Measurements from ENCODE around the gene MATK. TPM values are rescaled to one million over a fixed set of nuclear protein-coding genes. Genes with fewer than 3 reads are reported as not detected.

MATK gene
- total RNA-seq, 2 donors from 2014 or later: 5.7 to 5.8 TPM

GRCh38 chr19:3753631-3754410 lies 32.4 kb downstream of the MATK start:
- Histone ChIP-seq H3K4me1 (ENCODE audit: control insufficient read depth, insufficient read depth, low read length) (no peaks in the 10 kb centered on the region), H3K9ac (ENCODE audit: extremely low read depth, low read length, poor library complexity, severe bottlenecking) (no peak overlapping the region), H3K36me3 (ENCODE audit: control insufficient read depth, insufficient read depth, low read length) (no peaks in the 10 kb centered on the region), H3K9me3 (ENCODE audit: control insufficient read depth, low read length) (no peaks in the 10 kb centered on the region), H3K27me3 (ENCODE audit: control insufficient read depth, insufficient read depth, low read length, poor library complexity, severe bottlenecking) (no peaks in the 10 kb centered on the region), H3K4me3 (ENCODE audit: low read length) (no peak overlapping the region), H3K27ac (ENCODE audit: low read depth, low read length) (no peak overlapping the region)
- Mint-ChIP-seq H3K9me3 (no peaks in the 10 kb centered on the region), H3K4me3 (no peak overlapping the region), H3K4me1 (no peaks in the 10 kb centered on the region), H3K27me3 (ENCODE audit: insufficient read depth) (no peaks in the 10 kb centered on the region), H3K27ac (no peak overlapping the region), H3K36me3 (ENCODE audit: low read depth) (peaks cover 40% of the 10 kb centered on the region)
- no peak for DNase-seq
- TF ChIP-seq CTCF (conservative IDR thresholded peaks at IDR 0.05): no peak
- 96 to 97% methylated on average over 15 to 51 of the region's 51 CpGs for WGBS, 2 experiments (ENCODE audit: insufficient coverage in 1 of 2, insufficient read length in 1 of 2)

GRCh38 chr19:3752492-3752891 lies 33.7 kb downstream of the MATK start:
- H3K27me3 ChIP-seq (ENCODE audit: control insufficient read depth, insufficient read depth, low read length, poor library complexity, severe bottlenecking): no peaks in the 10 kb centered on the region
- no peak overlapping the region for H3K4me3 ChIP-seq (ENCODE audit: low read length)
- no peak for TF ChIP-seq CTCF (conservative IDR thresholded peaks at IDR 0.05)
- no peaks in the 10 kb centered on the region for H3K4me1 ChIP-seq (ENCODE audit: control insufficient read depth, insufficient read depth, low read length)
- H3K27ac Mint-ChIP-seq: no peak overlapping the region
- no peaks in the 10 kb centered on the region for H3K9me3 Mint-ChIP-seq
- 96 to 97% methylated on average over 15 to 25 of the region's 25 CpGs for WGBS, 2 experiments (ENCODE audit: insufficient coverage in 1 of 2, insufficient read length in 1 of 2)
- peaks cover 35% of the 10 kb centered on the region for H3K36me3 Mint-ChIP-seq (ENCODE audit: low read depth)
- H3K4me1 Mint-ChIP-seq: no peaks in the 10 kb centered on the region
- no peak overlapping the region for H3K4me3 Mint-ChIP-seq
- no peaks in the 10 kb centered on the region for H3K27me3 Mint-ChIP-seq (ENCODE audit: insufficient read depth)
- H3K9ac ChIP-seq (ENCODE audit: extremely low read depth, low read length, poor library complexity, severe bottlenecking): no peak overlapping the region
- H3K9me3 ChIP-seq (ENCODE audit: control insufficient read depth, low read length): no peaks in the 10 kb centered on the region
- H3K36me3 ChIP-seq (ENCODE audit: control insufficient read depth, insufficient read depth, low read length): no peaks in the 10 kb centered on the region
- no peak overlapping the region for H3K27ac ChIP-seq (ENCODE audit: low read depth, low read length)
- DNase-seq: no peak

GRCh38 chr19:3751236-3751635 lies 34.9 kb downstream of the MATK start:
- H3K4me3 Mint-ChIP-seq: no peak overlapping the region

More at GRCh38 chr19:3751236-3751635, 34.9 kb downstream of the MATK start:
- no peak for DNase-seq
- Mint-ChIP-seq H3K4me1 (no peaks in the 10 kb centered on the region), H3K27ac (no peak overlapping the region), H3K36me3 (ENCODE audit: low read depth) (peaks cover 32% of the 10 kb centered on the region), H3K9me3 (no peaks in the 10 kb centered on the region), H3K27me3 (ENCODE audit: insufficient read depth) (no peaks in the 10 kb centered on the region)
- no peak for TF ChIP-seq CTCF (conservative IDR thresholded peaks at IDR 0.05)
- H3K27me3 ChIP-seq (ENCODE audit: control insufficient read depth, insufficient read depth, low read length, poor library complexity, severe bottlenecking): no peaks in the 10 kb centered on the region
- no peak overlapping the region for H3K27ac ChIP-seq (ENCODE audit: low read depth, low read length)
- no peaks in the 10 kb centered on the region for H3K4me1 ChIP-seq (ENCODE audit: control insufficient read depth, insufficient read depth, low read length)
- no peaks in the 10 kb centered on the region for H3K36me3 ChIP-seq (ENCODE audit: control insufficient read depth, insufficient read depth, low read length)
- 96 to 100% methylated on average over 6 to 30 of the region's 30 CpGs for WGBS, 2 experiments (ENCODE audit: insufficient coverage in 1 of 2, insufficient read length in 1 of 2)
- no peaks in the 10 kb centered on the region for H3K9me3 ChIP-seq (ENCODE audit: control insufficient read depth, low read length)
- no peak overlapping the region for H3K4me3 ChIP-seq (ENCODE audit: low read length)
- H3K9ac ChIP-seq (ENCODE audit: extremely low read depth, low read length, poor library complexity, severe bottlenecking): no peak overlapping the region
